ENCODE data around the gene PLPPR1.

The PLPPR1 gene

DNA sequence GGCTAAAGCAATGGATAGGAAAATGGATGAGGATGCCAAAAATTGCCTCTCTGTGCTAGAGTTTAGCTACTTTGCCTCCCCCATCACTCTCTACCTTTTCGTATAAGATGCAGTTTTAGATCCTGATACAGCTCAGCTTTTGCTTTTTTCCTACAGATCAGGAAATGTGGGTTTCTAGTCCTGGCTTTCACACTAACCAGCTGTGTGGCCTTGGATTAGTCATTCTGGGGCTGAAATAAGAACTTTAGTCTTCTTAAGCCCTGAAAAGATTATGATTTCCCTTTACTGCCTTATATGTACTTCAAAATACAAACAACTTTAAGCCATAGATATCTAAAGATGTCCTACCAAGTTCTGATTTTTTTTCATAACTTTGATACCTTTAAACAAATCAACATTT lies 239.9 kb downstream of the PLPPR1 start:
- H2BK5ac ChIP-seq (ENCODE audit: low read depth, low read length, poor library complexity) = no peak overlapping the region
- no peak overlapping the region for H4K8ac ChIP-seq (ENCODE audit: low read depth, low read length)
- no peaks in the 10 kb centered on the region for H3K4me1 ChIP-seq (ENCODE audit: control insufficient read depth in 1 of 2, insufficient read depth in 2 of 2, low read length in 2 of 2)
- no peak overlapping the region for H2BK12ac ChIP-seq (ENCODE audit: low read length)
- no peak overlapping the region for H3K14ac ChIP-seq (ENCODE audit: low read length)
- H3K79me1 ChIP-seq (ENCODE audit: low read length) = no peaks in the 10 kb centered on the region
- no peaks in the 10 kb centered on the region for H3K79me2 ChIP-seq (ENCODE audit: control insufficient read depth, insufficient read depth, low read length, poor library complexity)
- no peaks in the 10 kb centered on the region for H3K36me3 ChIP-seq (ENCODE audit: control insufficient read depth in 1 of 2, insufficient read depth in 2 of 2, low read length in 2 of 2)
- WGBS (ENCODE audit: extremely low coverage, insufficient coverage, insufficient read length) = no CpG with 5 or more reads among the region's 1 CpG
- no peak overlapping the region for H3K4me3 ChIP-seq (ENCODE audit: low read depth, low read length)
- no peak overlapping the region for H3K4ac ChIP-seq (ENCODE audit: low read depth, low read length)
- no peak overlapping the region for H3K9ac ChIP-seq (ENCODE audit: low read length)
- no peak overlapping the region for H4K91ac ChIP-seq (ENCODE audit: low read depth, low read length)
- DNase-seq = no peak
- no peak overlapping the region for H4K12ac ChIP-seq (ENCODE audit: low read depth, low read length)
- no peak overlapping the region for H3K4me2 ChIP-seq (ENCODE audit: low read length)
- no peaks in the 10 kb centered on the region for H3K27me3 ChIP-seq (ENCODE audit: insufficient read depth, low read length)
- no peak overlapping the region for H2BK120ac ChIP-seq (ENCODE audit: insufficient read depth, low read length, poor library complexity)
- H2AK5ac ChIP-seq (ENCODE audit: low read length) = no peak overlapping the region
- H2AFZ ChIP-seq (ENCODE audit: insufficient read depth, low read length, poor library complexity) = no peak overlapping the region
- H3K27ac ChIP-seq (ENCODE audit: low read depth, low read length) = no peak overlapping the region
- no peak overlapping the region for H3K23ac ChIP-seq (ENCODE audit: low read length)
- no peaks in the 10 kb centered on the region for H3K9me3 ChIP-seq (ENCODE audit: insufficient read depth, low read depth, low read length)
- H3K18ac ChIP-seq (ENCODE audit: low read length) = no peak overlapping the region

DNA sequence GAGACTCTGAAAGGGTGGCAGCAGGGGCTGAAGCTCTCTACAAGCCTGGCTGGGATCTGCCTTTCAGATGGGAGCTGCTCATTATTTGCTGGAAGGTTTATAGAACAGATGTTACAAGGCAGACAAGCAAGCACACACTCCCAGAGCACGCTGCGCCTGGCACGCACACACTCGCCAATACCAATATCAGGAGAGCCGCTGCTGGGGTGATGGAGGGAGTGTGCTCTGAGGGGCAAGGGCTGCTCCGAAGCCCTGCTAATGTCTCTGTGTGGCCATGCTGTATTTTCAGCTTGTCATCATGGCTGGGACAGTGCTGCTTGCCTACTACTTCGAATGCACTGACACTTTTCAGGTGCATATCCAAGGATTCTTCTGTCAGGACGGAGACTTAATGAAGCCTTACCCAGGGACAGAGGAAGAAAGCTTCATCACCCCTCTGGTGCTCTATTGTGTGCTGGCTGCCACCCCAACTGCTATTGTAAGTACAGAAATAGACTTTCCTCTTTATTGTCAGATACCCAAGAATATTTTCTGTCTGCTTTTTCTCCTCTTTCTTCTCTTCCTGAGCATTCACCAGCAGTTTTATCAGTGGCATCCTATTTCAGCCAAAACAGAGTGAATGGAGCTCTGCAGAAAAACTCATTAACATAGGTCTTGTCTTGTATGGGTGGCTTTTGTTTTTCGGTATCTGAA lies 241.2 kb downstream of the PLPPR1 start:
- H3K79me1 ChIP-seq (ENCODE audit: low read length) = no peaks in the 10 kb centered on the region
- no peak overlapping the region for H3K4ac ChIP-seq (ENCODE audit: low read depth, low read length)
- H3K9ac ChIP-seq (ENCODE audit: low read length) = no peak overlapping the region
- no peak overlapping the region for H2BK120ac ChIP-seq (ENCODE audit: insufficient read depth, low read length, poor library complexity)
- no peaks in the 10 kb centered on the region for H3K79me2 ChIP-seq (ENCODE audit: control insufficient read depth, insufficient read depth, low read length, poor library complexity)
- H3K27me3 ChIP-seq (ENCODE audit: insufficient read depth, low read length) = no peaks in the 10 kb centered on the region
- H2BK5ac ChIP-seq (ENCODE audit: low read depth, low read length, poor library complexity) = no peak overlapping the region
- no peak overlapping the region for H4K91ac ChIP-seq (ENCODE audit: low read depth, low read length)
- H3K9me3 ChIP-seq (ENCODE audit: insufficient read depth, low read depth, low read length) = no peaks in the 10 kb centered on the region
- no peak overlapping the region for H3K23ac ChIP-seq (ENCODE audit: low read length)
- no CpG with 5 or more reads among the region's 9 CpGs for WGBS (ENCODE audit: extremely low coverage, insufficient coverage, insufficient read length)
- H4K12ac ChIP-seq (ENCODE audit: low read depth, low read length) = no peak overlapping the region
- no peak overlapping the region for H2BK12ac ChIP-seq (ENCODE audit: low read length)
- no peak overlapping the region for H3K4me3 ChIP-seq (ENCODE audit: low read depth, low read length)
- H2AFZ ChIP-seq (ENCODE audit: insufficient read depth, low read length, poor library complexity) = no peak overlapping the region
- H3K4me2 ChIP-seq (ENCODE audit: low read length) = no peak overlapping the region
- H3K4me1 ChIP-seq (ENCODE audit: control insufficient read depth in 1 of 2, insufficient read depth in 2 of 2, low read length in 2 of 2) = no peaks in the 10 kb centered on the region
- H3K27ac ChIP-seq (ENCODE audit: low read depth, low read length) = no peak overlapping the region
- no peak overlapping the region for H3K14ac ChIP-seq (ENCODE audit: low read length)
- H3K18ac ChIP-seq (ENCODE audit: low read length) = no peak overlapping the region
- no peak overlapping the region for H2AK5ac ChIP-seq (ENCODE audit: low read length)
- no peak overlapping the region for H4K8ac ChIP-seq (ENCODE audit: low read depth, low read length)
- no peak for DNase-seq
- no peaks in the 10 kb centered on the region for H3K36me3 ChIP-seq (ENCODE audit: control insufficient read depth in 1 of 2, insufficient read depth in 2 of 2, low read length in 2 of 2)

- H3K18ac ChIP-seq (ENCODE audit: low read length) = no peak overlapping the region
Observed at GRCh38 chr9:101270302-101270701, 241.8 kb downstream of the PLPPR1 start.

DNA sequence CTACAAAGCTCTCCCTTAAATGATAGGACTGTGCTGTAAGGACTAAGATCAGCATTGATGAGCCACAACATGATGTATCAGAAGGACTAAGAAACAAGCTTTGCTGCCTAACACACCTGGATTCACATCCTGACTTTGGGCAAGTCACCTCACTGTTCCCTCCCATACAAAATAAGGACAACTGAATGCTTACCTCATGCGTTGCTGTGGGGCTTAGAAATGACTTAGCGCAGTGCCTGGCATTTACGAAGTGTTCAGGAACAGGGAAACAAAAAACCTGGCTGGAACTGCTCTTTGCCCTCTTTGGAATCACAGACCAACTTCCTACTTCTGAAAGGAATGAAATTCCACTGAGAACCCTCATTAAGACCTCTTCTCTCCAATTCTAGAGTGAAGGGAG lies 242.6 kb downstream of the PLPPR1 start:
- Histone ChIP-seq H2BK5ac (ENCODE audit: low read depth, low read length, poor library complexity) (no peak overlapping the region), H3K4ac (ENCODE audit: low read depth, low read length) (no peak overlapping the region), H2AK5ac (ENCODE audit: low read length) (no peak overlapping the region), H3K27me3 (ENCODE audit: insufficient read depth, low read length) (no peaks in the 10 kb centered on the region), H3K36me3 (ENCODE audit: control insufficient read depth in 1 of 2, insufficient read depth in 2 of 2, low read length in 2 of 2) (no peaks in the 10 kb centered on the region), H4K91ac (ENCODE audit: low read depth, low read length) (no peak overlapping the region), H4K8ac (ENCODE audit: low read depth, low read length) (no peak overlapping the region), H2AFZ (ENCODE audit: insufficient read depth, low read length, poor library complexity) (no peak overlapping the region), H3K9ac (ENCODE audit: low read length) (no peak overlapping the region), H3K9me3 (ENCODE audit: insufficient read depth, low read depth, low read length) (no peaks in the 10 kb centered on the region), H4K12ac (ENCODE audit: low read depth, low read length) (no peak overlapping the region), H3K4me2 (ENCODE audit: low read length) (no peak overlapping the region), H2BK12ac (ENCODE audit: low read length) (no peak overlapping the region), H3K79me1 (ENCODE audit: low read length) (no peaks in the 10 kb centered on the region), H3K27ac (ENCODE audit: low read depth, low read length) (no peak overlapping the region), H3K4me1 (ENCODE audit: control insufficient read depth in 1 of 2, insufficient read depth in 2 of 2, low read length in 2 of 2) (no peaks in the 10 kb centered on the region), H2BK120ac (ENCODE audit: insufficient read depth, low read length, poor library complexity) (no peak overlapping the region), H3K14ac (ENCODE audit: low read length) (no peak overlapping the region), H3K4me3 (ENCODE audit: low read depth, low read length) (no peak overlapping the region), H3K23ac (ENCODE audit: low read length) (peak overlapping the region; percentile 42), H3K18ac (ENCODE audit: low read length) (no peak overlapping the region), H3K79me2 (ENCODE audit: control insufficient read depth, insufficient read depth, low read length, poor library complexity) (no peaks in the 10 kb centered on the region)
- WGBS (ENCODE audit: extremely low coverage, insufficient coverage, insufficient read length) = no CpG with 5 or more reads among the region's 3 CpGs
- no peak for DNase-seq

More at GRCh38 chr9:101270302-101270701, 241.8 kb downstream of the PLPPR1 start:
- Histone ChIP-seq H2AK5ac (ENCODE audit: low read length) (no peak overlapping the region), H3K27ac (ENCODE audit: low read depth, low read length) (no peak overlapping the region), H3K4me2 (ENCODE audit: low read length) (no peak overlapping the region), H3K27me3 (ENCODE audit: insufficient read depth, low read length) (no peaks in the 10 kb centered on the region), H3K79me1 (ENCODE audit: low read length) (no peaks in the 10 kb centered on the region), H4K12ac (ENCODE audit: low read depth, low read length) (no peak overlapping the region), H3K9me3 (ENCODE audit: insufficient read depth, low read depth, low read length) (no peaks in the 10 kb centered on the region), H3K4ac (ENCODE audit: low read depth, low read length) (no peak overlapping the region), H2BK5ac (ENCODE audit: low read depth, low read length, poor library complexity) (no peak overlapping the region), H2BK120ac (ENCODE audit: insufficient read depth, low read length, poor library complexity) (no peak overlapping the region), H4K91ac (ENCODE audit: low read depth, low read length) (no peak overlapping the region), H3K14ac (ENCODE audit: low read length) (no peak overlapping the region), H3K36me3 (ENCODE audit: control insufficient read depth in 1 of 2, insufficient read depth in 2 of 2, low read length in 2 of 2) (no peaks in the 10 kb centered on the region), H4K8ac (ENCODE audit: low read depth, low read length) (no peak overlapping the region), H3K9ac (ENCODE audit: low read length) (no peak overlapping the region), H3K4me3 (ENCODE audit: low read depth, low read length) (no peak overlapping the region), H2BK12ac (ENCODE audit: low read length) (no peak overlapping the region), H3K23ac (ENCODE audit: low read length) (no peak overlapping the region), H2AFZ (ENCODE audit: insufficient read depth, low read length, poor library complexity) (no peak overlapping the region), H3K4me1 (ENCODE audit: control insufficient read depth in 1 of 2, insufficient read depth in 2 of 2, low read length in 2 of 2) (no peaks in the 10 kb centered on the region), H3K79me2 (ENCODE audit: control insufficient read depth, insufficient read depth, low read length, poor library complexity) (no peaks in the 10 kb centered on the region)
- no CpG with 5 or more reads among the region's 2 CpGs for WGBS (ENCODE audit: extremely low coverage, insufficient coverage, insufficient read length)
- no peak for DNase-seq
